ENCODE measurements around the gene SHANK2. TPM values are rescaled to one million over a fixed set of nuclear protein-coding genes. Genes with fewer than 3 reads are reported as not detected.

The SHANK2 gene
- polyA plus RNA-seq, 3 donors = not detected

DNA sequence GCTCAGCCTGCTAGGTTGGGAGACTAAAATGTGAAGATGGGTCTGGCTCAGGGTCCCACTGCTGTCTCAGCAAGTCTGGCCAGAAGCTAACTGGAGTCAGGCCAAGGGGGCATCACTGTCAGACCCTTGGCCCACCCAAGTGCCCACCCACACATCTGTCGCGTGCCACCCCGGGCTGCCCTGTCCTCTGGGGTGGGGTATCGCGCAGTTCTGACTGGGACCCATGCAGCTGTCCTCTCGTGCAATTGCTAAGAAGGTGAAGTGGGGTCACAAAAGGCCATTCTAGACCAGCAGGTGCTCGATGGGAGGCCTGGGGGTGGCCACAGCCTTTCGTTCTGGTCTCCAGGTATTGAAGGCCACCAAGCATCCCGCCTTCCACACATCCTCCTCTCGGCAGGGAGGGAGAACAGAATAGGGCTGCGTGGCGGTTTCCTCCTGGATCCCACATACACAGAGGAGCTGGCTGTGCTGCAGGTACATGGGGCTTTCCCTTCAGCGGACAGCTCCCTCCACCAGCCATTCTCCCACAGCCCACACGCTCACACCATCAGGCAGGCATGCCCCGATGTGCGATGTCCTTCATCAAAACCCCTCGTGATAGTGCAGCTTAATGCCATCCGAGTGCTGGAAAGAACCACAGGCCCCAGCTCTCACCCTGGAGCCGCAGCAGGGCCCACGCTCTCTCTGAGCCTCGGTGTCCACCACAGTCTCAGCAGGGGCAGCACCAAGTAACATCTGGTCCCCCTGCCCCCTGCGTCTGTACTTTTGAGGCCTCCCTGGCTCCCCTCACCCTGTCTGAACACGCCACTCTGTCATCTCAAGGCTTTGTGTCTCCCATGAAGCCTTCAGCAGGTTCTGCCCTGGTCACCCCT is 37.6 kb downstream of the SHANK2 start:
- no peak overlapping the region for H3K4me3 ChIP-seq (replicated peaks in 1 of 3; ENCODE audit: low read depth in 2 of 3, low read length in 3 of 3)
- no peaks in the 10 kb centered on the region for H3K4me1 ChIP-seq (ENCODE audit: control insufficient read depth in 1 of 2, insufficient read depth in 2 of 2, low read length in 2 of 2)
- no peaks in the 10 kb centered on the region for H4K20me1 ChIP-seq (ENCODE audit: insufficient read depth, low read length)
- Mint-ChIP-seq H3K27ac (no peak overlapping the region), H3K27me3 (ENCODE audit: low read depth in 3 of 3) (peaks cover 2 to 11% (median 7%) of the 10 kb centered on the region in 3 donors), H3K36me3 (no peaks in the 10 kb centered on the region), H3K9me3 (peaks cover 0 to 3% (median 0%) of the 10 kb centered on the region in 7 donors), H3K4me3 (no peak overlapping the region), H3K4me1 (no peaks in the 10 kb centered on the region)
- H3K9ac ChIP-seq (ENCODE audit: insufficient read depth, low read length, poor library complexity, severe bottlenecking) = no peak overlapping the region
- intact Hi-C loops (cut with micrococcal nuclease) = no loop called here
- H3K9me3 ChIP-seq (replicated peaks in 1 of 2; ENCODE audit: control insufficient read depth in 1 of 2, insufficient read depth in 1 of 2, low read length in 2 of 2) = no peaks in the 10 kb centered on the region
- DNase-seq = no peak
- H3K4me2 ChIP-seq (replicated peaks; ENCODE audit: extremely low read depth, low read length, poor library complexity, severe bottlenecking) = no peak overlapping the region
- no peak overlapping the region for H2AFZ ChIP-seq (ENCODE audit: insufficient read depth, low read depth, low read length, poor library complexity, severe bottlenecking)
- no peak for TF ChIP-seq CTCF (IDR thresholded peaks at IDR 0.05)
- H3K36me3 ChIP-seq (replicated peaks in 1 of 2; ENCODE audit: control insufficient read depth in 1 of 2, insufficient read depth in 2 of 2, low read length in 2 of 2) = no peaks in the 10 kb centered on the region
- WGBS (ENCODE audit: insufficient coverage) = 91% methylated on average over 16 of the region's 23 CpGs
- no peaks in the 10 kb centered on the region for H3K79me2 ChIP-seq (ENCODE audit: insufficient read depth, low read length)
- H3K27ac ChIP-seq (ENCODE audit: low read depth in 1 of 2, low read length in 2 of 2) = no peak overlapping the region
- H3K27me3 ChIP-seq (ENCODE audit: control insufficient read depth in 2 of 2, insufficient read depth in 2 of 2, low read length in 2 of 2) = no peaks in the 10 kb centered on the region

- no peak for TF ChIP-seq CTCF (IDR thresholded peaks at IDR 0.05)
- Histone ChIP-seq H3K27me3 (ENCODE audit: control insufficient read depth in 2 of 2, insufficient read depth in 2 of 2, low read length in 2 of 2) (no peaks in the 10 kb centered on the region), H2AFZ (ENCODE audit: insufficient read depth, low read depth, low read length, poor library complexity, severe bottlenecking) (no peak overlapping the region), H3K36me3 (replicated peaks in 1 of 2; ENCODE audit: control insufficient read depth in 1 of 2, insufficient read depth in 2 of 2, low read length in 2 of 2) (no peaks in the 10 kb centered on the region), H3K79me2 (ENCODE audit: insufficient read depth, low read length) (no peaks in the 10 kb centered on the region), H3K4me2 (replicated peaks; ENCODE audit: extremely low read depth, low read length, poor library complexity, severe bottlenecking) (no peak overlapping the region), H3K9ac (ENCODE audit: insufficient read depth, low read length, poor library complexity, severe bottlenecking) (no peak overlapping the region), H3K4me1 (ENCODE audit: control insufficient read depth in 1 of 2, insufficient read depth in 2 of 2, low read length in 2 of 2) (no peaks in the 10 kb centered on the region), H3K27ac (ENCODE audit: low read depth in 1 of 2, low read length in 2 of 2) (no peak overlapping the region), H3K4me3 (replicated peaks in 1 of 3; ENCODE audit: low read depth in 2 of 3, low read length in 3 of 3) (no peak overlapping the region), H4K20me1 (ENCODE audit: insufficient read depth, low read length) (no peaks in the 10 kb centered on the region), H3K9me3 (replicated peaks in 1 of 2; ENCODE audit: control insufficient read depth in 1 of 2, insufficient read depth in 1 of 2, low read length in 2 of 2) (no peaks in the 10 kb centered on the region)
- Mint-ChIP-seq H3K4me3 (no peak overlapping the region), H3K4me1 (no peaks in the 10 kb centered on the region), H3K9me3 (peaks cover 0 to 3% (median 0%) of the 10 kb centered on the region in 7 donors), H3K27ac (no peak overlapping the region), H3K27me3 (ENCODE audit: low read depth in 3 of 3) (peaks cover 2 to 11% (median 3%) of the 10 kb centered on the region in 3 donors), H3K36me3 (no peaks in the 10 kb centered on the region)
- DNase-seq = no peak
- intact Hi-C loops (cut with micrococcal nuclease) = no loop called here
- 89% methylated on average over 14 of the region's 19 CpGs for WGBS (ENCODE audit: insufficient coverage)
Observed at GRCh38 chr11:71213696-71214552, 38.5 kb downstream of the SHANK2 start.
